ENCODE measurements around the gene MRPS35. TPM values are rescaled to one million over a fixed set of nuclear protein-coding genes. Genes with fewer than 3 reads are reported as not detected.
"Not testable (repeated sequence)": the region's sequence is repeated elsewhere in the genome, so short reads cannot be mapped to it uniquely, and the experiment has no call there.

The MRPS35 gene
- total RNA-seq, 1 donor from 2014 or later = 31.0 TPM

GRCh38 chr12:27743601-27744000 lies 33.0 kb downstream of the MRPS35 start:
- TF ChIP-seq CTCF (IDR thresholded peaks at IDR 0.05) = no peak
- DNase-seq (ENCODE audit: extremely low spot score, unreplicated experiment) = no peak
- H3K9me3 Mint-ChIP-seq (ENCODE audit: unreplicated experiment) = no peaks in the 10 kb centered on the region
- H3K36me3 Mint-ChIP-seq (ENCODE audit: unreplicated experiment) = peaks cover 28% of the 10 kb centered on the region
- no peaks in the 10 kb centered on the region for H3K4me1 Mint-ChIP-seq (ENCODE audit: unreplicated experiment)
- no peak overlapping the region for H3K27ac Mint-ChIP-seq (ENCODE audit: unreplicated experiment)
- no peaks in the 10 kb centered on the region for H3K27me3 Mint-ChIP-seq (ENCODE audit: unreplicated experiment)
- H3K4me3 Mint-ChIP-seq (ENCODE audit: unreplicated experiment) = no peak overlapping the region

DNA sequence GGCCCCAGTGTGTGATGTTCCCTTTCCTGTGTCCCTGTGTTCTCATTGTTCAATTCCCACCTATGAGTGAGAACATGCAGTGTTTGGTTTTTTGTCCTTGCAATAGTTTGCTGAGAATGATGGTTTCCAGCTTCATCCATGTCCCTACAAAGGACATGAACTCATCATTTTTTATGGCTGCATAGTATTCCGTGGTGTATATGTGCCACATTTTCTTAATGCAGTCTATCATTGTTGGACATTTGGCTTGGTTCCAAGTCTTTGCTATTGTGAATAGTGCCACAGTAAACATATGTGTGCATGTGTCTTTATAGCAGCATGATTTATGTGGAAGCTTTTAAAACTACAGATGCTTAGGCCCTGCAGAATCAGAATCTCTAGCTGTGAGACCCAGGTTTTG lies 35.1 kb downstream of the MRPS35 start:
- peaks cover 22% of the 10 kb centered on the region for H3K36me3 Mint-ChIP-seq (ENCODE audit: unreplicated experiment)
- H3K27me3 Mint-ChIP-seq (ENCODE audit: unreplicated experiment); H3K4me1 Mint-ChIP-seq (ENCODE audit: unreplicated experiment); DNase-seq (ENCODE audit: extremely low spot score, unreplicated experiment); H3K27ac Mint-ChIP-seq (ENCODE audit: unreplicated experiment); H3K9me3 Mint-ChIP-seq (ENCODE audit: unreplicated experiment); H3K4me3 Mint-ChIP-seq (ENCODE audit: unreplicated experiment): not testable (repeated sequence)

- no peak overlapping the region for H3K4me3 Mint-ChIP-seq (ENCODE audit: unreplicated experiment)
- no peaks in the 10 kb centered on the region for H3K4me1 Mint-ChIP-seq (ENCODE audit: unreplicated experiment)
- no peak for DNase-seq (ENCODE audit: extremely low spot score, unreplicated experiment)
- no peaks in the 10 kb centered on the region for H3K27me3 Mint-ChIP-seq (ENCODE audit: unreplicated experiment)
- TF ChIP-seq CTCF (IDR thresholded peaks at IDR 0.05) = no peak
- H3K9me3 Mint-ChIP-seq (ENCODE audit: unreplicated experiment) = no peaks in the 10 kb centered on the region
- no peak overlapping the region for H3K27ac Mint-ChIP-seq (ENCODE audit: unreplicated experiment)
- H3K36me3 Mint-ChIP-seq (ENCODE audit: unreplicated experiment) = peaks cover 20% of the 10 kb centered on the region
These were observed 36.6 kb downstream of the MRPS35 start for GRCh38 chr12:27747111-27747820.

DNA sequence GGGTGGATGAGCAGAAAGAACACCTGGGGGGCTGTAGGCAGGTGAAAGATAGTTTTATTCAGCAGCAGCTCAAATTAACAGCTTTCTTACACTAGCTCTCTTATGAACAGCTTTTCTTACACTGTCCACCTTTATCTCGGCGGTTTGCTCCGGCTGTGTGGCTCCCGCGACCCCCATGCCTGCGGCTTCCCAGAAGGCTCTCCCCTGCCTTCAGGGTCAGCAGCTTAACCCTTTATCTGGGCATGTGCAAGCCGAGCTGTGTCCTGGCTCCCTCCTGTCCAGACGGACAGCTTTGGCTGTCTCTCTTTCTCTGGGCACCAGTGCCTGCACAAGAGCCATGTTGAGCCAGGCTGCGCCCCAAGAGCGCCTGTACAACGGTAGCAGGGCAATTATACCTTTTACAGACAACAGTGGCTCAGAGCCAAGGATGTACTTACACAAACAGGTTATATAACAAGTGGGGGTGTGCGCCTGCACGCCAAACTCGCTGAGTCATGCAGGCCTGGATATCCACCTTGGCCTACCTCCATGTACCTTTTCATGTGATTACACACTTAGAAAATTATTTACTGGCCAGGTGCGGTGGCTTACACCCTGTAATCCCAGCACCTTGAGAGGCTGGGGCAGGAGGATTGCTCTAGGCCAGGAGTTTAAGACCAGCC lies 40.9 kb downstream of the MRPS35 start:
- H3K4me1 Mint-ChIP-seq (ENCODE audit: unreplicated experiment) = no peaks in the 10 kb centered on the region
- H3K36me3 Mint-ChIP-seq (ENCODE audit: unreplicated experiment) = peaks cover 19% of the 10 kb centered on the region
- no peak overlapping the region for H3K27ac Mint-ChIP-seq (ENCODE audit: unreplicated experiment)
- H3K9me3 Mint-ChIP-seq (ENCODE audit: unreplicated experiment) = no peaks in the 10 kb centered on the region
- H3K27me3 Mint-ChIP-seq (ENCODE audit: unreplicated experiment) = no peaks in the 10 kb centered on the region
- TF ChIP-seq CTCF (IDR thresholded peaks at IDR 0.05) = no peak
- DNase-seq (ENCODE audit: extremely low spot score, unreplicated experiment) = no peak
- no peak overlapping the region for H3K4me3 Mint-ChIP-seq (ENCODE audit: unreplicated experiment)

DNA sequence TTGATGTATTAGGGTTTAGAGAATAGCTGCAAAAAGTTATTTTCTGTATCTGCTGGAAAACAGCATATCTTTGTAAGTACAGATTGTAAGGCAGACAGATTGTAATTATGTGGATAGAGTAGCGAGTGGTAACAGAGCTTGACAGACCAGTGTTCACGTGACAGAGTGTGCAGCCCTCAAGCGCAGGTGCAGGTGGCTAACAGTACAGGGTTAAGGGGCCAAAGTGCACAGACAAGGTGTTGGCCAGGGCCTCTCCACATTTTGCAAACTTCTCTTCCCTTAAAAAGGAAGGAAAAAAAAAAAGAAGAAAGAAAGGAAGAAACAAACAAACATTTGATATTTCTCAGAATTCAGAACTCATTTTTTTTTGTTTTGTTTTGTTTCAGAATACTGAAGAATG lies 44.2 kb downstream of the MRPS35 start:
- TF ChIP-seq CTCF (IDR thresholded peaks at IDR 0.05) = no peak
- H3K36me3 Mint-ChIP-seq (ENCODE audit: unreplicated experiment) = peaks cover 17% of the 10 kb centered on the region
- no peak for DNase-seq (ENCODE audit: extremely low spot score, unreplicated experiment)
- no peaks in the 10 kb centered on the region for H3K4me1 Mint-ChIP-seq (ENCODE audit: unreplicated experiment)
- H3K9me3 Mint-ChIP-seq (ENCODE audit: unreplicated experiment) = no peaks in the 10 kb centered on the region
- H3K27ac Mint-ChIP-seq (ENCODE audit: unreplicated experiment) = no peak overlapping the region
- no peaks in the 10 kb centered on the region for H3K27me3 Mint-ChIP-seq (ENCODE audit: unreplicated experiment)
- H3K4me3 Mint-ChIP-seq (ENCODE audit: unreplicated experiment) = no peak overlapping the region

Data from osteocyte (in vitro differentiated cells).